Neural crest cell (in vitro differentiated cells): Measurements from ENCODE around the gene TPPP2. TPM values are rescaled to one million over a fixed set of nuclear protein-coding genes. Genes with fewer than 3 reads are reported as not detected.
"Not testable (repeated sequence)": the region's sequence is repeated elsewhere in the genome, so short reads cannot be mapped to it uniquely, and the experiment has no call there.

ENCODE experiments used
- DNase-seq: peaks from one replicate; pipeline ENCODE4 v3.0.0; 2021; ENCODE audit warnings: low read depth, mixed read lengths, low spot score
- H3K27ac Mint-ChIP-seq: one replicate; pipeline ENCODE4 v1.8.0; 2021; ENCODE audit warnings: mild to moderate bottlenecking, mixed read lengths; ENCODE audit not compliant: unreplicated experiment
- H3K27me3 Mint-ChIP-seq: 2 replicates; pipeline ENCODE4 v1.8.0; 2021; ENCODE audit warnings: low read depth, mild to moderate bottlenecking, mixed read lengths
- H3K36me3 Mint-ChIP-seq: 2 replicates; pipeline ENCODE4 v1.8.0; 2021; ENCODE audit warnings: low read depth, mild to moderate bottlenecking, mixed read lengths
- H3K4me1 Mint-ChIP-seq: 2 replicates; pipeline ENCODE4 v1.8.0; 2021; ENCODE audit warnings: mixed read lengths
- H3K4me3 Mint-ChIP-seq: one replicate; pipeline ENCODE4 v1.8.0; 2021; ENCODE audit warnings: mild to moderate bottlenecking, mixed read lengths
- H3K9me3 Mint-ChIP-seq: 2 replicates; pipeline ENCODE4 v1.8.0; 2021; ENCODE audit warnings: mixed read lengths
- long read RNA-seq: library from polyadenylated mRNA; unstranded; transcript quantifications from one replicate; pipeline ENCODE4 v2.0.0, GENCODE V29; 2020
- total RNA-seq: library from RNA; stranded (reverse); gene quantifications from 2 replicates; pipeline ENCODE4 v1.2.1, GENCODE V29; 2021
- TF ChIP-seq, protein P1 (sequence below): fragments of 200-600 bp; sonication (generic); conservative IDR thresholded peaks from 2 replicates; pipeline ENCODE4 v1.5.0; 2021; ENCODE audit warnings: antibody characterized with exemption, mild to moderate bottlenecking

Gene TPPP2
- total RNA-seq = not detected in 2 replicates
- long read RNA-seq = 0 reads

GRCh38 chr14:21029917-21030316 lies at the start of gene TPPP2:
Gene TPPP2 (plus strand): TSS chr14:21030217. CDS start chr14:21030582, 365 bp downstream.
- Mint-ChIP-seq H3K36me3 (no peaks in the 10 kb centered on the region), H3K27ac (no peak within 1 kb of the TSS), H3K4me3 (no peak within 1 kb of the TSS), H3K27me3 (peaks cover 17% of the 10 kb centered on the region), H3K4me1 (peaks cover 4% of the 10 kb centered on the region), H3K9me3 (no peaks in the 10 kb centered on the region)
- no peak for DNase-seq
- TF ChIP-seq, protein P1, sequence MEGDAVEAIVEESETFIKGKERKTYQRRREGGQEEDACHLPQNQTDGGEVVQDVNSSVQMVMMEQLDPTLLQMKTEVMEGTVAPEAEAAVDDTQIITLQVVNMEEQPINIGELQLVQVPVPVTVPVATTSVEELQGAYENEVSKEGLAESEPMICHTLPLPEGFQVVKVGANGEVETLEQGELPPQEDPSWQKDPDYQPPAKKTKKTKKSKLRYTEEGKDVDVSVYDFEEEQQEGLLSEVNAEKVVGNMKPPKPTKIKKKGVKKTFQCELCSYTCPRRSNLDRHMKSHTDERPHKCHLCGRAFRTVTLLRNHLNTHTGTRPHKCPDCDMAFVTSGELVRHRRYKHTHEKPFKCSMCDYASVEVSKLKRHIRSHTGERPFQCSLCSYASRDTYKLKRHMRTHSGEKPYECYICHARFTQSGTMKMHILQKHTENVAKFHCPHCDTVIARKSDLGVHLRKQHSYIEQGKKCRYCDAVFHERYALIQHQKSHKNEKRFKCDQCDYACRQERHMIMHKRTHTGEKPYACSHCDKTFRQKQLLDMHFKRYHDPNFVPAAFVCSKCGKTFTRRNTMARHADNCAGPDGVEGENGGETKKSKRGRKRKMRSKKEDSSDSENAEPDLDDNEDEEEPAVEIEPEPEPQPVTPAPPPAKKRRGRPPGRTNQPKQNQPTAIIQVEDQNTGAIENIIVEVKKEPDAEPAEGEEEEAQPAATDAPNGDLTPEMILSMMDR = no peak

- no peaks in the 10 kb centered on the region for H3K4me1 Mint-ChIP-seq
- peaks cover 23% of the 10 kb centered on the region for H3K27me3 Mint-ChIP-seq
- H3K4me3 Mint-ChIP-seq = no peak overlapping the region
- no peak overlapping the region for H3K27ac Mint-ChIP-seq
- H3K9me3 Mint-ChIP-seq = no peaks in the 10 kb centered on the region
- TF ChIP-seq, protein P1 = no peak
- DNase-seq = no peak
- no peaks in the 10 kb centered on the region for H3K36me3 Mint-ChIP-seq
Measured at GRCh38 chr14:20980906-20981305, 49.1 kb upstream of the TPPP2 start.

- TF ChIP-seq, protein P1 = no peak
- H3K27me3 Mint-ChIP-seq = peaks cover 29% of the 10 kb centered on the region
- no peak overlapping the region for H3K27ac Mint-ChIP-seq
- DNase-seq = no peak
- no peak overlapping the region for H3K4me3 Mint-ChIP-seq
- no peaks in the 10 kb centered on the region for H3K36me3 Mint-ChIP-seq
- no peaks in the 10 kb centered on the region for H3K4me1 Mint-ChIP-seq
- no peaks in the 10 kb centered on the region for H3K9me3 Mint-ChIP-seq
Measured at GRCh38 chr14:20982646-20983369, 47.2 kb upstream of the TPPP2 start.

DNA sequence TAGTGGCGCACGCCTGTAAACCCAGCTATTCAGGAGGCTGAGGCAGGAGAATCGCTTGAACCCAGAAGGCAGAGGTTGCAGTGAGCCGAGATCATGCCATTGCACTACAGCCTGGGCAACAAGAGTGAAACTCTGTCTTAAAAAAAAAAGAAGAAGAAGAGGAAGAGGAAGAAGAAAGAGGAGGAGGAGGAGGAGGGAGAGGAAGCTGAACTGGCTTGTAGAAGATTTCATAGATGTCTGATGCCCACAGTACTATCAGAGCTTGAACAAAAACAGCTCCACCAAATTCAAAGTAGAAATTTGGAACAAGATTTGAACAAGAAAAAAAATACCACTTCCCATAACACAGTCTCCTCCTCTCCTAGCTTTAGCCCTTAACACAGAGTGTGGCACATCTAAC lies 44.4 kb upstream of the TPPP2 start:
- peaks cover 12% of the 10 kb centered on the region for H3K4me1 Mint-ChIP-seq
- H3K4me3 Mint-ChIP-seq, H3K9me3 Mint-ChIP-seq, DNase-seq, H3K36me3 Mint-ChIP-seq, H3K27ac Mint-ChIP-seq: not testable (repeated sequence)
- H3K27me3 Mint-ChIP-seq = peaks cover 28% of the 10 kb centered on the region

GRCh38 chr14:20986811-20987210 lies 43.2 kb upstream of the TPPP2 start:
- TF ChIP-seq, protein P1 = no peak
- Mint-ChIP-seq H3K27me3 (peaks cover 28% of the 10 kb centered on the region), H3K4me3 (no peak overlapping the region), H3K27ac (no peak overlapping the region), H3K4me1 (peaks cover 23% of the 10 kb centered on the region), H3K9me3 (no peaks in the 10 kb centered on the region), H3K36me3 (peaks cover 2% of the 10 kb centered on the region)
- DNase-seq = no peak

- no peak for DNase-seq
- TF ChIP-seq, protein P1 = no peak
- Mint-ChIP-seq H3K36me3 (peaks cover 6% of the 10 kb centered on the region), H3K27me3 (peaks cover 16% of the 10 kb centered on the region), H3K4me3 (peak overlapping the region; percentile 75), H3K27ac (no peak overlapping the region), H3K4me1 (peaks cover 26% of the 10 kb centered on the region), H3K9me3 (no peaks in the 10 kb centered on the region)
Measured at GRCh38 chr14:20988717-20989470, 41.1 kb upstream of the TPPP2 start.
